Vagina (tissue), 2 donors: ENCODE data around the gene GABRB2. TPM values are rescaled to one million over a fixed set of nuclear protein-coding genes. Genes with fewer than 3 reads are reported as not detected.

Experiments used
- DNase-seq, 2 donors: peaks; one replicate each; pipeline ENCODE4 v3.0.0-alpha.2; 2017; ENCODE audit errors: extremely low spot score in 2 of 2
- H3K27ac ChIP-seq: fragments of 200-600 bp; sonication (generic); one replicate; pipeline ENCODE4 v1.5.1; 2019
- H3K27me3 ChIP-seq: fragments of 200-600 bp; sonication (generic); one replicate; pipeline ENCODE4 v1.5.1; 2019
- H3K36me3 ChIP-seq, 2 donors: fragments of 200-600 bp; sonication (generic); one replicate each; pipeline ENCODE4 v1.5.1; 2017 to 2019
- H3K4me1 ChIP-seq: fragments of 200-600 bp; sonication (generic); one replicate; pipeline ENCODE4 v1.5.1; 2019
- H3K4me3 ChIP-seq, 2 donors: fragments of 200-600 bp; sonication (generic); 1 replicate in 1 of 2; 2 replicates in 1 of 2; pipeline ENCODE4 v1.5.1; 2016 to 2019
- H3K9me3 ChIP-seq: fragments of 200-600 bp; sonication (generic); one replicate; pipeline ENCODE4 v1.5.1; 2019
- CTCF ChIP-seq, 3 experiments: fragments of 450-650 bp in 2 of 3; fragments of 200-600 bp in 1 of 3; sonication (generic) in 1 of 3; IDR thresholded peaks; one replicate each; pipeline ENCODE4 v1.5.1; 2017 to 2019; ENCODE audit warnings: antibody characterized with exemption in 3 of 3, mild to moderate bottlenecking in 2 of 3, moderate library complexity in 2 of 3
- POLR2A ChIP-seq, 2 donors: fragments of 450-650 bp; IDR thresholded peaks; one replicate each; pipeline ENCODE4 v1.6.1; 2017; ENCODE audit warnings: antibody characterized with exemption in 2 of 2, mild to moderate bottlenecking in 2 of 2, moderate library complexity in 2 of 2
- POLR2AphosphoS5 ChIP-seq, 2 donors: sonication (generic); formaldehyde crosslinking; IDR thresholded peaks; one replicate each; pipeline ENCODE4 v1.9.0; 2017; ENCODE audit warnings: antibody characterized with exemption in 2 of 2, mild to moderate bottlenecking in 2 of 2, low read depth in 1 of 2; ENCODE audit not compliant: insufficient read depth in 1 of 2
- intact Hi-C: fragments of 100-400 bp; cut with DNase I; formaldehyde crosslinking; loops from one replicate; pipeline ENCODE4 v1.15.1; 2023
- total RNA-seq: library from RNA; depleted of rRNA; stranded (reverse); fragments of >200 nt; gene quantifications from one replicate; pipeline ENCODE4 v1.2.3, GENCODE V29; 2016

Gene GABRB2
- total RNA-seq, 1 donor from 2014 or later = under 0.01 TPM

DNA sequence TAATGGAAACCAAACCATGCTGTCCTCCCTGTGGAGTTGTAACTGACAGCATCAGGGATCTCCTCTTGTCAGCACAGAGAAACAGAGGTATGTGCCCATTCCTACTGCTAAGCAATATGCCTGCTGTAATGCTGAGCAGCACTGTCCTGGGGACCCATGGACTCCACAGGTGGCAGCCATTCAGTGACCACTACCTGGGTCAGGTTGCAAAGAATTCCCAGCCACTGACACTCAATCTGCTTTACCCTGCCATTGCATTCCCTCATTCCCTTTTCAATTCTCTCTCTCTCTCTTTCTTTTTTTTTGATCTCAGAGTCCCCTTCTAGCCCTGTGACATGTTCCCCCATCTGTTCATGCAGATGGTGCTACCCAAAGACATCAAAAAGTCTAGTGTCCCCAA is 104.1 kb downstream of the GABRB2 start:
- TF ChIP-seq POLR2A (IDR thresholded peaks at IDR 0.05) (no peak), CTCF (IDR thresholded peaks at IDR 0.05) (no peak), POLR2AphosphoS5 (IDR thresholded peaks at IDR 0.05; ENCODE audit: insufficient read depth in 1 of 2, low read depth in 1 of 2) (no peak)
- Histone ChIP-seq H3K4me3 (no peak overlapping the region), H3K36me3 (no peaks in the 10 kb centered on the region), H3K27me3 (no peaks in the 10 kb centered on the region), H3K4me1 (no peaks in the 10 kb centered on the region), H3K27ac (no peak overlapping the region), H3K9me3 (no peaks in the 10 kb centered on the region)
- no peak for DNase-seq
- intact Hi-C loops = no loop called here

- Histone ChIP-seq H3K4me1 (no peaks in the 10 kb centered on the region), H3K4me3 (no peak overlapping the region), H3K27me3 (no peaks in the 10 kb centered on the region), H3K36me3 (no peaks in the 10 kb centered on the region), H3K9me3 (no peaks in the 10 kb centered on the region), H3K27ac (no peak overlapping the region)
- no peak for DNase-seq
- intact Hi-C loops = no loop called here
- TF ChIP-seq POLR2A (IDR thresholded peaks at IDR 0.05) = no peak
- TF ChIP-seq CTCF (IDR thresholded peaks at IDR 0.05) = no peak
- no peak for TF ChIP-seq POLR2AphosphoS5 (IDR thresholded peaks at IDR 0.05; ENCODE audit: insufficient read depth in 1 of 2, low read depth in 1 of 2)
Observed at GRCh38 chr5:161432798-161433197, 113.7 kb downstream of the GABRB2 start.

DNA sequence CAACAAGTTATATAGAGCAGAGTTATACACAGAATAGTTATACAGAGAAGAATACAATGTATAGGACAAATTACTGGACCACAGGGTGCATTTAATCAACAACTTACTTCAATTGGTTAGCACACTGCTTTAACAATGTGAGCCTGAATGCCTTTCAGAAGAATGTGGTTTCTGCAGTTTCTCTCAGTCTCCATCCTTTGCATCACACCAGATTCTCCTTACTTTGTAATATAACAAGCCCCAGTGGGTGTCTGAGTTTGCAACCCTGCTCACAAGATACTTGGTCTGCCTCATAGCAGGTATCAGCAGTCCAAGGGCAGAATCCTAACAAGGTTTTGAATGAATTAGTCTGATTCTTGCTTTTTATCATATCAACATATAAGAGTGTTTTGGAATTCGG is 114.6 kb downstream of the GABRB2 start:
- DNase-seq = no peak
- TF ChIP-seq CTCF (IDR thresholded peaks at IDR 0.05) = no peak
- no peak for TF ChIP-seq POLR2AphosphoS5 (IDR thresholded peaks at IDR 0.05; ENCODE audit: insufficient read depth in 1 of 2, low read depth in 1 of 2)
- TF ChIP-seq POLR2A (IDR thresholded peaks at IDR 0.05) = no peak
- H3K27me3 ChIP-seq = no peaks in the 10 kb centered on the region
- intact Hi-C loops = no loop called here
- H3K4me3 ChIP-seq = no peak overlapping the region
- H3K36me3 ChIP-seq = no peaks in the 10 kb centered on the region
- H3K4me1 ChIP-seq = no peaks in the 10 kb centered on the region
- no peaks in the 10 kb centered on the region for H3K9me3 ChIP-seq
- no peak overlapping the region for H3K27ac ChIP-seq

GRCh38 chr5:161421067-161421466 is 125.5 kb downstream of the GABRB2 start:
- no peak overlapping the region for H3K27ac ChIP-seq
- no peaks in the 10 kb centered on the region for H3K36me3 ChIP-seq
- H3K9me3 ChIP-seq = no peaks in the 10 kb centered on the region
- H3K4me3 ChIP-seq = no peak overlapping the region
- no peaks in the 10 kb centered on the region for H3K4me1 ChIP-seq
- DNase-seq = no peak
- intact Hi-C loops = loop anchor here (5.0 kb wide), 1 partner anchor 401 kb away; no protein-coding TSS in a partner anchor
- TF ChIP-seq CTCF (IDR thresholded peaks at IDR 0.05) (no peak), POLR2AphosphoS5 (IDR thresholded peaks at IDR 0.05; ENCODE audit: insufficient read depth in 1 of 2, low read depth in 1 of 2) (no peak), POLR2A (IDR thresholded peaks at IDR 0.05) (no peak)
- H3K27me3 ChIP-seq = no peaks in the 10 kb centered on the region

DNA sequence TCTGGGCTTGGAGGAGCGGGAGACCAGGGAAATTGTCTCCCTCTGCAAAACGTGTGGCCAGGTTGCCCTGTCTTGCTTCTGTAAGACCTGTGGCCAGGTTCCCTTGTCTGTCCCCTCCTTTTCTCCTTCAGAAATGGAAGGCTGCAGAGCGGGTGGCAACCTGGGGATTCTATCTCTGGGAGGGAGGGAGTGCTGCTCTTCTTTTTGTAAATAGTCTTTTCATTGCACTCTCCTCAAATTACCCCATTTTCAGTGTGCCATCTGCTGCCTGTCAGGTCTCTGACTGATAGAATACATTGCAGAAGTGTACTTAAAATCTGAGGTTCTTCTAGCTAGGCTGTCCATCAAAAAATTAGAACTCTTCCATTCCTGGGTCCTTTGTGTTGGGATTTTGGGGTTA is 126.0 kb downstream of the GABRB2 start:
- intact Hi-C loops = loop anchor here (5.0 kb wide), 1 partner anchor 402 kb away; no protein-coding TSS in a partner anchor

More for the DNA sequence above, 126.0 kb downstream of the GABRB2 start:
- Histone ChIP-seq H3K27me3 (no peaks in the 10 kb centered on the region), H3K9me3 (no peaks in the 10 kb centered on the region), H3K36me3 (no peaks in the 10 kb centered on the region), H3K27ac (no peak overlapping the region), H3K4me3 (no peak overlapping the region), H3K4me1 (no peaks in the 10 kb centered on the region)
- no peak for TF ChIP-seq CTCF (IDR thresholded peaks at IDR 0.05)
- DNase-seq = no peak
